Tibial nerve (tissue), 4 donors: ENCODE measurements around the gene MLLT10.

Experiments used
- CTCF ChIP-seq, 5 experiments: fragments of 200-600 bp in 3 of 5; fragments of 450-650 bp in 2 of 5; sonication (generic) in 3 of 5; IDR thresholded peaks; one replicate each; pipeline ENCODE4 v1.5.1; 2016 to 2019; ENCODE audit warnings: antibody characterized with exemption in 5 of 5, mild to moderate bottlenecking in 3 of 5, moderate library complexity in 2 of 5
- EP300 ChIP-seq, 2 donors: sonication (generic); formaldehyde crosslinking; IDR thresholded peaks; one replicate each; pipeline ENCODE4 v1.6.1; 2017; ENCODE audit warnings: antibody characterized with exemption in 2 of 2, mild to moderate bottlenecking in 1 of 2
- POLR2A ChIP-seq, 2 donors: fragments of 450-650 bp; IDR thresholded peaks; one replicate each; pipeline ENCODE4 v1.6.1; 2017; ENCODE audit warnings: antibody characterized with exemption in 2 of 2, mild to moderate bottlenecking in 2 of 2, moderate library complexity in 2 of 2

- TF ChIP-seq CTCF (IDR thresholded peaks at IDR 0.05) (no peak), POLR2A (IDR thresholded peaks at IDR 0.05) (no peak), EP300 (IDR thresholded peaks at IDR 0.05) (peak in 1 of 2 donors; percentile 29)
Observed at GRCh38 chr10:21517134-21518031, 16.6 kb upstream of the MLLT10 start.
